HAP-1 (cell line): Measurements from ENCODE around the gene PNRC2.
"Not testable (repeated sequence)": the region's sequence is repeated elsewhere in the genome, so short reads cannot be mapped to it uniquely, and the experiment has no call there.

Experiments used
- DNase-seq, 2 experiments: peaks; one replicate each; pipeline ENCODE4 v3.0.0-alpha.2; 2016 to 2020; ENCODE audit warnings: low spot score in 2 of 2
- H3K27me3 ChIP-seq: fragments of 250-450 bp; sonication (Bioruptor Pico); 2 replicates; pipeline ENCODE4 v1.5.1; 2020; ENCODE audit warnings: low read depth, mild to moderate bottlenecking, moderate library complexity
- H3K36me3 ChIP-seq: fragments of 250-450 bp; sonication (Bioruptor Pico); replicated peaks from 2 replicates; pipeline ENCODE4 v1.5.1; 2020; ENCODE audit warnings: mild to moderate bottlenecking
- H3K4me1 ChIP-seq: fragments of 250-450 bp; sonication (Bioruptor Pico); 2 replicates; pipeline ENCODE4 v1.5.1; 2020; ENCODE audit warnings: mild to moderate bottlenecking
- H3K4me3 ChIP-seq: fragments of 250-450 bp; sonication (Bioruptor Pico); 2 replicates; pipeline ENCODE4 v1.5.1; 2020; ENCODE audit warnings: mild to moderate bottlenecking, moderate library complexity
- H3K9me3 ChIP-seq: fragments of 250-450 bp; sonication (Bioruptor Pico); 2 replicates; pipeline ENCODE4 v1.5.1; 2020; ENCODE audit warnings: mild to moderate bottlenecking, moderate library complexity
- in situ Hi-C: fragments of 300-500 bp; cut with MboI; formaldehyde crosslinking; loops from 3 replicates; pipeline ENCODE4 v1.14.3; 2020; ENCODE audit warnings: low sequenced_read_pairs, inconsistent platforms, mixed read lengths

The PNRC2 gene

GRCh38 chr1:23989263-23989662 lies 29.6 kb downstream of the PNRC2 start:
- no peak for DNase-seq
- Histone ChIP-seq H3K9me3 (no peaks in the 10 kb centered on the region), H3K36me3 (no peaks in the 10 kb centered on the region), H3K4me1 (no peaks in the 10 kb centered on the region), H3K27me3 (no peaks in the 10 kb centered on the region), H3K4me3 (no peak overlapping the region)
- in situ Hi-C loops, result no loop called here

DNA sequence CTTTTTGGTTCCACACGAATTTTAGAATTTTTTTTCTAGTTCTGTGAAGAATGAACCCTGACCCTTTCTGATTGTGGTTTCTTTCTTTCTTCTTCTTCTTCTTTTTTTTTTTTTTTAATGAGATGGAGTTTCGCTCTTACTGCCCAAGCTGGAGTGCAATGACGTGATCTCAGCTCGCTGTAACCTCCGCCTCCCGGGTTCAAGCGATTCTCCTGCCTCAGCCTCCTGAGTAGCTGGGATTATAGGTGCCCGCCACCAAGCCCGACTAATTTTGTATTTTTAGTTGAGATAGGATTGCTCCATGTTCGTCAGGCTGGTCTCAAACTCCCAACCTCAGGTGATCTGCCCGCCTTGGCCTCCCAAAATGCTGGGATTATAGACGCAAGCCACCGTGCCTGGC lies 32.4 kb downstream of the PNRC2 start:
- in situ Hi-C loops, DNase-seq, H3K4me3 ChIP-seq, H3K27me3 ChIP-seq, H3K9me3 ChIP-seq, H3K4me1 ChIP-seq, H3K36me3 ChIP-seq: not testable (repeated sequence)

- Histone ChIP-seq H3K9me3 (no peaks in the 10 kb centered on the region), H3K36me3 (no peaks in the 10 kb centered on the region), H3K4me1 (peaks cover 6% of the 10 kb centered on the region), H3K27me3 (no peaks in the 10 kb centered on the region), H3K4me3 (no peak overlapping the region)
- in situ Hi-C loops, result no loop called here
- no peak for DNase-seq
These were observed 35.8 kb downstream of the PNRC2 start for GRCh38 chr1:23995431-23995837.

DNA sequence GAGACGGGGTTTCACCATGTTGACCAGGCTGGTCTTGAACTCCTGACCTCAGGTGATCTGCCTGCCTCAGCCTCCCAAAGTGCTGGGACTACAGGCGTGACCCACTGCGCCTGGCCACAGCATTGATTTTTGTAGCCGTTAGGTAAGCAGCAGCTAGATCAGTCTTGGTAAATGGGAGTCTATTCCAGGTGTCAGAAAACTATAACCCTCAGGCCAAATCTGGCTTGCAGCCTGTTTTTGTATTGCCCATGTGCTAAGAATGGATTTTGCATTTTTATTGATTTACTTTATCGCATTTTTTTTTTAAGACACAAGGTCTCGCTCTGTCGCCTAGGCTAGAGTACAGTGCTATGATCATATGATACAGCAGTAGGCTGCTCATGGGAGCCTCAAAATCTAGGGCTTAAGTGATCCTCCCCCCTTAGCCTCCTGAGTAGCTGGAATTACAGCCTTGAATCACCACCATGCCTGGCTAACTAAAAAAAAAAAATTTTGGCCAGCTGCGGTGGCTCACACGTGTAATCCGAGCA lies 37.1 kb downstream of the PNRC2 start:
- Histone ChIP-seq H3K9me3 (no peaks in the 10 kb centered on the region), H3K4me3 (no peak overlapping the region), H3K36me3 (no peaks in the 10 kb centered on the region), H3K27me3 (no peaks in the 10 kb centered on the region), H3K4me1 (peaks cover 9% of the 10 kb centered on the region)
- in situ Hi-C loops, result no loop called here
- no peak for DNase-seq

GRCh38 chr1:23997812-23998211 lies 38.2 kb downstream of the PNRC2 start:
- Histone ChIP-seq H3K4me3 (no peak overlapping the region), H3K36me3 (no peaks in the 10 kb centered on the region), H3K4me1 (peaks cover 19% of the 10 kb centered on the region), H3K27me3 (no peaks in the 10 kb centered on the region), H3K9me3 (no peaks in the 10 kb centered on the region)
- in situ Hi-C loops, result no loop called here
- DNase-seq, result no peak

GRCh38 chr1:23999156-23999671 lies 39.6 kb downstream of the PNRC2 start:
- Histone ChIP-seq H3K4me1 (peaks cover 29% of the 10 kb centered on the region), H3K4me3 (no peak overlapping the region), H3K9me3 (no peaks in the 10 kb centered on the region), H3K27me3 (no peaks in the 10 kb centered on the region), H3K36me3 (no peaks in the 10 kb centered on the region)
- in situ Hi-C loops, result no loop called here
- no peak for DNase-seq

DNA sequence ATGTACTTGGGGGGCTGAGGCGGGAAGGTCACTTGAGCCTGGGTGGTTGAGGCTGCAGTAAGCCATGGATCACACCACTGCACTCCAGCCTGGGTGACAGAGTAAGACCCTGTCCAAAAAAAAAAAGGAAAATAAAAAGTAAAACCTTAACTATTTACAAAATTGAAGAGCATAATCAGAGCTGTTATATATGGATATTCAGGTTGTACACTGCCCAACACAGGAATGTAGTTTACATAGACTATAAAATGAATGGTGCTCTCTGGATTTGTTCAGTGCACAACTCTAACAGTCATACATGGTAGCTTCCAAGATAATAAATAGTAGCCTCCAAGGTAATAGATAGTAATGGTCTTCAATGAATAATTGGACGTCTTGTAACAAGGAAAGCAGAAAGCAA lies 43.1 kb downstream of the PNRC2 start:
- peak in 1 of 2 experiments; percentile 33 for DNase-seq
- Histone ChIP-seq H3K9me3 (no peaks in the 10 kb centered on the region; the same call in 1 of the 2 replicates), H3K4me3 (no peak overlapping the region), H3K4me1 (peaks cover 36% of the 10 kb centered on the region), H3K36me3 (no peaks in the 10 kb centered on the region), H3K27me3 (no peaks in the 10 kb centered on the region)
- in situ Hi-C loops, result no loop called here

DNA sequence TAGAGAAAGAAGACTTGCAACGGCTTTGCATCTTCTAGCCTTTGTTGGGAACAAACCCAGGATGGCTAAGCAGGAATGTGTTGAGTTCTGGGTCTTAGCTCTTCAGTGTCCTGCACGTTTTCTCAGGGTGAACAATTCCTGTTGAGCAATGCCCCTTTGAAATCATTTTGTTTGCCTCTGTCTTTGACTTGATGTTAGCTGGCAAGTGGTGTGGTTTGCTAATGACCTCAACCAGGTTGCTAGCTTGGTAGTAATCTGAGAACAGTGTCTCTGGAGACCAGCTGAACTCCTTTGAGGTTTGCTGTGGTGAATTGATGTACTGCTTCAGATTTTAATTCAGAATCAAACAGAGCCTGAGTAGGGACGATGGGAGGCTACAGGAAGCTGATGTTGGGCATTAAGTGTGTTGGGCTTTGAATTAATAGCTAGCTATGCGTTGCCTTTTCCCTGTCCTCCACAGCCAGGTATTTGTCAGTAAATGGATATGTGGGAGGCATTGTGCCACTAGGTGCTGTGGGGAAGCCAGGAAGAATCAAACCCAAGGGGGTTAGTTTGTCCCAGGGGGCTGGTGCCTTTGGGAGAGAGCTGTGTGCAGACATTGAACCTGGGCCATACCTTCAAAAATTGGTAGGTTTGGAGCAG lies 43.8 kb downstream of the PNRC2 start:
- Histone ChIP-seq H3K9me3 (no peaks in the 10 kb centered on the region; the same call in 1 of the 2 replicates), H3K4me3 (no peak overlapping the region), H3K27me3 (no peaks in the 10 kb centered on the region), H3K36me3 (no peaks in the 10 kb centered on the region), H3K4me1 (peaks cover 40% of the 10 kb centered on the region)
- DNase-seq, result peak; percentile 84 to 99
- in situ Hi-C loops, result no loop called here

DNA sequence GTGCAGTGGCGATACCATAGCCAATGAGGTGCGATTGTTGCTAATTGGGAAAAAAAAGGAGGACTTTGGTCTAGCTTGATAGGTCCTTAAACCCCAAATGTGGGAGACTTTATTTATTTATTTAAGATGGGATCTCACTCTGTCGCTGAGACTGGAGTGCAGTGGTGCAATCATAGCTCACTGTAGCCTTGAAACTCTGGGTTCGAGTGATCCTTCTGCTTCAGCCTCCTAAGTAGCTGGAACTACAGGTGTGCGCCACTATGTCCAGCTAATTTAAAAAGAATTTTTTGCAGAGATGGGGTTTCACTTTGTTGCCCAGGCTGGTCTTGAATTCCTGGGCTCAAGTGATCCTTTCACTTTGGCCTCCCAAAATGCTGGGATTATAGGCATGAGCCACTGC lies 44.5 kb downstream of the PNRC2 start:
- Histone ChIP-seq H3K9me3 (no peaks in the 10 kb centered on the region; the same call in 1 of the 2 replicates), H3K36me3 (no peaks in the 10 kb centered on the region), H3K4me3 (no peak overlapping the region), H3K27me3 (no peaks in the 10 kb centered on the region), H3K4me1 (peaks cover 41% of the 10 kb centered on the region)
- DNase-seq, result no peak
- in situ Hi-C loops, result no loop called here

- Histone ChIP-seq H3K36me3 (no peaks in the 10 kb centered on the region), H3K4me1 (peaks cover 45% of the 10 kb centered on the region), H3K4me3 (no peak overlapping the region), H3K27me3 (no peaks in the 10 kb centered on the region), H3K9me3 (no peaks in the 10 kb centered on the region; the same call in 1 of the 2 replicates)
- in situ Hi-C loops, result no loop called here
- DNase-seq, result no peak
These were observed 45.5 kb downstream of the PNRC2 start for GRCh38 chr1:24005163-24005562.

DNA sequence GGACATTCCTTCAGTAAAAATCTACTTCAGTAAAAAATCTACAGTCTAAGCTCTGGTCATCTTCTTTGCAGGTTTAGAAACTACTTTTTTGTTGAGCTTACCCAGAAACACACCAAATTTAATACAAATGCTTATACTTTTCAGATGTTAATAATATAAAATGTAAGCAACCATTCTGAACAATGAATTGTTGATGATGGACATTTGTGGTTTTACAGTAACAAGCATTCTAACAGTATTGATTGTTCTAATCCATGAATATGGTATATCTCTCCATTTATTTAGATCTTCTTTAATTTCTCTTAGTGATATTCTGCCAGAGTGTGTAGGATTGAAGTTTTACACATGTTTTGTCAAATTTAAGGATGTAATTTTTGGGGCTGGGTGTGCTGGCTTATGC lies 47.5 kb downstream of the PNRC2 start:
- Histone ChIP-seq H3K27me3 (no peaks in the 10 kb centered on the region), H3K4me1 (peaks cover 50% of the 10 kb centered on the region), H3K9me3 (no peaks in the 10 kb centered on the region; the same call in 1 of the 2 replicates), H3K36me3 (no peaks in the 10 kb centered on the region), H3K4me3 (no peak overlapping the region)
- DNase-seq, result no peak
- in situ Hi-C loops, result no loop called here

- H3K4me1 ChIP-seq, result peaks cover 39% of the 10 kb centered on the region
- peak in 1 of 2 experiments; percentile 77 for DNase-seq
- H3K27me3 ChIP-seq, H3K9me3 ChIP-seq, H3K4me3 ChIP-seq, in situ Hi-C loops, H3K36me3 ChIP-seq: not testable (repeated sequence)
These were observed 49.1 kb downstream of the PNRC2 start for GRCh38 chr1:24008574-24009184.

GRCh38 chr1:24009406-24009805 lies 49.8 kb downstream of the PNRC2 start:
- H3K4me3 ChIP-seq, result no peak overlapping the region
- DNase-seq, result peak in 1 of 2 experiments; percentile 34
- in situ Hi-C loops, result no loop called here
- H3K9me3 ChIP-seq, result no peaks in the 10 kb centered on the region; the same call in 1 of the 2 replicates
- no peaks in the 10 kb centered on the region for H3K27me3 ChIP-seq
- H3K4me1 ChIP-seq, result peaks cover 32% of the 10 kb centered on the region
- no peaks in the 10 kb centered on the region for H3K36me3 ChIP-seq

- in situ Hi-C loops, result no loop called here
- H3K36me3 ChIP-seq, result no peaks in the 10 kb centered on the region
- H3K4me3 ChIP-seq, result no peak overlapping the region
- no peaks in the 10 kb centered on the region; the same call in 1 of the 2 replicates for H3K9me3 ChIP-seq
- peaks cover 27% of the 10 kb centered on the region for H3K4me1 ChIP-seq
- DNase-seq, result no peak
- no peaks in the 10 kb centered on the region for H3K27me3 ChIP-seq
These were observed 51.0 kb downstream of the PNRC2 start for GRCh38 chr1:24010650-24011049.
